Transverse colon (tissue), 4 donors: ENCODE measurements around the gene REM2.

ENCODE experiments used
- CTCF ChIP-seq, 5 experiments: fragments of 200-600 bp in 3 of 5; fragments of 450-650 bp in 2 of 5; sonication (generic) in 3 of 5; IDR thresholded peaks; 1 replicate in 2 of 5; 2 replicates in 3 of 5; pipeline ENCODE4 v1.5.1; 2016 to 2017; ENCODE audit warnings: antibody characterized with exemption in 5 of 5, inconsistent platforms in 3 of 5, mild to moderate bottlenecking in 2 of 5, moderate library complexity in 1 of 5
- POLR2A ChIP-seq: fragments of 450-650 bp; IDR thresholded peaks from one replicate; pipeline ENCODE4 v1.6.1; 2016; ENCODE audit warnings: antibody characterized with exemption, mild to moderate bottlenecking, moderate library complexity
- POLR2AphosphoS5 ChIP-seq, 3 donors: sonication (generic); formaldehyde crosslinking; IDR thresholded peaks; one replicate each; pipeline ENCODE4 v1.6.1; 2016; ENCODE audit warnings: antibody characterized with exemption in 3 of 3

- TF ChIP-seq POLR2AphosphoS5 (IDR thresholded peaks at IDR 0.05): no peak
- TF ChIP-seq CTCF (IDR thresholded peaks at IDR 0.05): no peak
- no peak for TF ChIP-seq POLR2A
Observed at GRCh38 chr14:22901799-22902198, 18.8 kb downstream of the REM2 start.
